Kasumi-1 (cell line): ENCODE results near the gene ZNF580.

Experiments used
- DNase-seq, 2 experiments: peaks; one replicate each; lab custom pipeline; 2025; lab: John Stamatoyannopoulos, UW

ZNF580 gene

GRCh38 chr19:55678121-55678671 lies 37.4 kb downstream of the ZNF580 start:
- peak; percentile 50 to 63 for DNase-seq

GRCh38 chr19:55679343-55680257 lies 38.8 kb downstream of the ZNF580 start:
- DNase-seq, result no peak

- no peak for DNase-seq
Measured at GRCh38 chr19:55680339-55681130, 39.7 kb downstream of the ZNF580 start.

GRCh38 chr19:55681131-55682092 lies 40.6 kb downstream of the ZNF580 start:
- DNase-seq, result no peak

- DNase-seq, result no peak
Measured at GRCh38 chr19:55683449-55684261, 42.9 kb downstream of the ZNF580 start.

GRCh38 chr19:55684946-55685681 lies 44.3 kb downstream of the ZNF580 start:
- no peak for DNase-seq

- DNase-seq, result no peak
Measured at GRCh38 chr19:55685776-55686175, 45.0 kb downstream of the ZNF580 start.

- DNase-seq, result no peak
Measured at GRCh38 chr19:55686311-55687050, 45.7 kb downstream of the ZNF580 start.

- no peak for DNase-seq
Measured at GRCh38 chr19:55687281-55688201, 46.7 kb downstream of the ZNF580 start.

- DNase-seq, result no peak
Measured at GRCh38 chr19:55688422-55689218, 47.8 kb downstream of the ZNF580 start.

GRCh38 chr19:55689411-55690108 lies 48.8 kb downstream of the ZNF580 start:
- DNase-seq, result no peak

GRCh38 chr19:55690109-55690768 lies 49.4 kb downstream of the ZNF580 start:
- DNase-seq, result no peak

- no peak for DNase-seq
Measured at GRCh38 chr19:55690769-55691545, 50.2 kb downstream of the ZNF580 start.

- no peak for DNase-seq
Measured at GRCh38 chr19:55691561-55692481, 51.0 kb downstream of the ZNF580 start.
